ENCODE measurements around the gene RALGAPA1. TPM values are rescaled to one million over a fixed set of nuclear protein-coding genes. Genes with fewer than 3 reads are reported as not detected.

RALGAPA1 gene
- total RNA-seq, 4 donors from 2014 or later: 81.9 to 113 (median 99.6) TPM

- TF ChIP-seq, protein P1, sequence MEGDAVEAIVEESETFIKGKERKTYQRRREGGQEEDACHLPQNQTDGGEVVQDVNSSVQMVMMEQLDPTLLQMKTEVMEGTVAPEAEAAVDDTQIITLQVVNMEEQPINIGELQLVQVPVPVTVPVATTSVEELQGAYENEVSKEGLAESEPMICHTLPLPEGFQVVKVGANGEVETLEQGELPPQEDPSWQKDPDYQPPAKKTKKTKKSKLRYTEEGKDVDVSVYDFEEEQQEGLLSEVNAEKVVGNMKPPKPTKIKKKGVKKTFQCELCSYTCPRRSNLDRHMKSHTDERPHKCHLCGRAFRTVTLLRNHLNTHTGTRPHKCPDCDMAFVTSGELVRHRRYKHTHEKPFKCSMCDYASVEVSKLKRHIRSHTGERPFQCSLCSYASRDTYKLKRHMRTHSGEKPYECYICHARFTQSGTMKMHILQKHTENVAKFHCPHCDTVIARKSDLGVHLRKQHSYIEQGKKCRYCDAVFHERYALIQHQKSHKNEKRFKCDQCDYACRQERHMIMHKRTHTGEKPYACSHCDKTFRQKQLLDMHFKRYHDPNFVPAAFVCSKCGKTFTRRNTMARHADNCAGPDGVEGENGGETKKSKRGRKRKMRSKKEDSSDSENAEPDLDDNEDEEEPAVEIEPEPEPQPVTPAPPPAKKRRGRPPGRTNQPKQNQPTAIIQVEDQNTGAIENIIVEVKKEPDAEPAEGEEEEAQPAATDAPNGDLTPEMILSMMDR (IDR thresholded peaks at IDR 0.05): no peak
- TF ChIP-seq POLR2A (IDR thresholded peaks at IDR 0.05) (no peak), EP300 (IDR thresholded peaks at IDR 0.05) (no peak)
- no peak overlapping the region for H3K4me3 ChIP-seq
- 9 to 11% methylated on average over 26 to 36 of the region's 37 CpGs for WGBS, 2 donors
- peaks cover 0 to 31% (median 23%) of the 10 kb centered on the region in 4 donors for H3K4me1 ChIP-seq
- peaks cover 0 to 24% (median 0%) of the 10 kb centered on the region in 3 donors for H3K36me3 ChIP-seq
- H3K9me3 ChIP-seq: no peaks in the 10 kb centered on the region
- peaks cover 0 to 56% of the 10 kb centered on the region in 2 donors for H3K27me3 ChIP-seq
- no peak for DNase-seq (ENCODE audit: low spot score in 2 of 2)
- no peak overlapping the region for H3K27ac ChIP-seq
These were observed 273.5 kb downstream of the RALGAPA1 start for GRCh38 chr14:35535483-35536112.

DNA sequence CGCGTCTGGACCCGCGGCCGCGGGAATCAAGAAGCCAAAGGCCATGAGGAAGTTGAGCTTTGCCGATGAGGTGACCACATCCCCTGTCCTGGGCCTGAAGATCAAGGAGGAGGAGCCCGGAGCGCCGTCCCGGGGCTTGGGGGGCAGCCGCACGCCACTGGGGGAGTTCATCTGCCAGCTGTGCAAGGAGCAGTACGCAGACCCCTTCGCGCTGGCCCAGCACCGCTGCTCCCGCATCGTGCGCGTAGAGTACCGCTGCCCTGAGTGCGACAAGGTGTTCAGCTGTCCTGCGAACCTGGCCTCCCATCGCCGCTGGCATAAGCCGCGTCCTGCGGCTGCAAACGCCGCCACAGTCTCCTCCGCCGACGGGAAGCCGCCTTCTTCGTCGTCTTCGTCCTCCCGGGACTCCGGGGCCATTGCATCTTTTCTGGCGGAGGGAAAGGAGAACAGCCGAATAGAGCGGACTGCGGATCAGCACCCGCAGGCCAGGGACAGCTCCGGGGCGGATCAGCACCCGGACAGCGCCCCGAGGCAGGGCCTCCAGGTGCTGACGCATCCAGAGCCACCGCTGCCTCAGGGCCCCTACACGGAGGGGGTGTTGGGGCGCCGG is 274.1 kb downstream of the RALGAPA1 start:
- DNase-seq (ENCODE audit: low spot score in 2 of 2): peak in 1 of 2 donors; percentile 31

GRCh38 chr14:35534208-35534872 is 274.8 kb downstream of the RALGAPA1 start:
- Histone ChIP-seq H3K4me1 (peaks cover 0 to 31% (median 23%) of the 10 kb centered on the region in 4 donors), H3K36me3 (peaks cover 0 to 18% (median 0%) of the 10 kb centered on the region in 3 donors), H3K4me3 (peak overlapping the region; percentile 25 to 55 (median 46)), H3K27ac (no peak overlapping the region), H3K9me3 (no peaks in the 10 kb centered on the region), H3K27me3 (peaks cover 0 to 65% of the 10 kb centered on the region in 2 donors)
- TF ChIP-seq, protein P1 (IDR thresholded peaks at IDR 0.05): no peak
- TF ChIP-seq EP300 (IDR thresholded peaks at IDR 0.05) (no peak), POLR2A (IDR thresholded peaks at IDR 0.05) (no peak)
- 3% methylated on average over 42 to 46 of the region's 77 CpGs for WGBS, 2 donors
- DNase-seq (ENCODE audit: low spot score in 2 of 2): no peak

More for the DNA sequence above, 274.1 kb downstream of the RALGAPA1 start:
- Histone ChIP-seq H3K27me3 (peaks cover 0 to 59% of the 10 kb centered on the region in 2 donors), H3K36me3 (peaks cover 0 to 24% (median 0%) of the 10 kb centered on the region in 3 donors), H3K27ac (no peak overlapping the region), H3K4me3 (peak overlapping the region in 2 of 4 donors; percentile 52 to 55), H3K9me3 (no peaks in the 10 kb centered on the region), H3K4me1 (peaks cover 0 to 31% (median 23%) of the 10 kb centered on the region in 4 donors)
- TF ChIP-seq, protein P1 (IDR thresholded peaks at IDR 0.05): no peak
- TF ChIP-seq POLR2A (IDR thresholded peaks at IDR 0.05) (no peak), EP300 (IDR thresholded peaks at IDR 0.05) (no peak)
- WGBS, 2 donors: 4% methylated on average over 43 to 47 of the region's 55 CpGs

DNA sequence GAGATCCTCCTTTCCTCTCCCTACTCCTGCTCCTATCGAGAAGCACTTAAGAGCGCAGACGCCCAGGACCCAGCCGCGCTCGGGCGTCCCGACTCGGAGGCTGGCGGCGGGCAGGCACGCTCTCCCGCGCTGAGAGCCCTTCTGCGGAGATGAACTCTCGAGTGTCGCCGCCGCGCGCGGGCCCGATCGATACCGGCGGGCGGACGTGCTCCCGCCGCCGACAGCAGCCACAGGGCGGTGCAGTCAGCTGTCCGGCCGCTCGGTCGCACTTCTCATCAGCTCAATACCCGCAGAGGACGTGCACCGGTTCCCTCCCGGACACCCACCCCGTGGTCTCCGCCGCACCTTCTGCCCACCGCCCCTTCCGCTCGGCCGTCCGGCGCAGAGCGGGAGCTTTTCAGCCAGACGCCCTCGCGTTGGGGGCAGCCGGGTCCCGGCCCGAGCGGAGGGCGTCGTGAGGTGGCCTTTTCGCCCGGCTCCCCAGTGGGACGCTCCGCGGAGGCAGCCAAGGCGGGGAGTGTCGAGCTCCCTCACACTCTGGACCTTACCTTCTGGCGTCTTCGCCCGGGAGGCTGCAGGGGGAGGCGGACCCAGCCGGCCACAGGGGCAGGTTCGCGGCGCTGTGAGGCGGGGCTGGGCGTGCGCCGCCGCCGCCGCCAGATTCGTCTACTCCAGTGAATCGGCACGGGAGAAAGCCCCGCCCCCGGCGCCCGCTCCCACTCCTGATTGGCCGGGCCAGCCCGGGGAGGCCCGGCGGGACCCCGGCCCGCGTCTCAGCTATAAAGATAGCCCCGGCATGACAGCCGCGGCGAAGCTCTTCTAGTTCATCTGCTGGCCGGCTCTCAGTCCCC is 275.5 kb downstream of the RALGAPA1 start, which contains the start of gene INSM2:
Gene INSM2 (plus strand): TSS at position 808 of the 851 bp plus-strand sequence. CDS start 89 bp downstream, outside the sequence.
- H3K27me3 ChIP-seq: peaks cover 0 to 70% of the 10 kb centered on the region in 2 donors
- DNase-seq (ENCODE audit: low spot score in 2 of 2): no peak

More for the DNA sequence above, 275.5 kb downstream of the RALGAPA1 start, which contains the start of gene INSM2:
- H3K4me1 ChIP-seq: peaks cover 0 to 31% (median 23%) of the 10 kb centered on the region in 4 donors
- no peak within 1 kb of the TSS for H3K27ac ChIP-seq
- TF ChIP-seq, protein P1 (IDR thresholded peaks at IDR 0.05): no peak
- TF ChIP-seq POLR2A (IDR thresholded peaks at IDR 0.05) (no peak), EP300 (IDR thresholded peaks at IDR 0.05) (no peak)
- 1% methylated on average over 38 to 97 of the region's 100 CpGs for WGBS, 2 donors
- H3K9me3 ChIP-seq: no peaks in the 10 kb centered on the region
- H3K4me3 ChIP-seq: peak within 1 kb of the TSS; percentile 25 to 55 (median 46)
- H3K36me3 ChIP-seq: peaks cover 0 to 16% (median 0%) of the 10 kb centered on the region in 3 donors
